GM23338 (cell line): ENCODE measurements around the gene WDR62. TPM values are rescaled to one million over a fixed set of nuclear protein-coding genes. Genes with fewer than 3 reads are reported as not detected.

Experiments used
- ATAC-seq: fragments of 200-7000 bp; cut with Tn5 transposase; 3 replicates; pipeline ENCODE4 v1.9.1; 2020
- DNase-seq: peaks from one replicate; pipeline ENCODE4 v3.0.0-alpha.2; 2015; ENCODE audit warnings: low spot score
- H2AFZ ChIP-seq: fragments of 200-600 bp; sonication (generic); 2 replicates; pipeline ENCODE4 v1.8.0; 2016; ENCODE audit warnings: antibody characterized with exemption, mild to moderate bottlenecking, moderate library complexity
- H3F3A ChIP-seq: fragments of 200-600 bp; sonication (generic); replicated peaks from 2 replicates; pipeline ENCODE4 v1.8.0; 2017; ENCODE audit warnings: antibody characterized with exemption, mixed run types, low read depth
- H3K27ac ChIP-seq: fragments of 200-600 bp; sonication (generic); 2 replicates; pipeline ENCODE4 v1.6.1; 2016; ENCODE audit warnings: low read depth
- H3K27me3 ChIP-seq: fragments of 200-600 bp; sonication (generic); 2 replicates; pipeline ENCODE4 v1.8.0; 2016; ENCODE audit warnings: mild to moderate bottlenecking, mixed run types, moderate library complexity; ENCODE audit not compliant: insufficient read depth
- H3K36me3 ChIP-seq: fragments of 200-600 bp; sonication (generic); 2 replicates; pipeline ENCODE4 v1.8.0; 2016; ENCODE audit warnings: mild to moderate bottlenecking; ENCODE audit not compliant: insufficient read depth
- H3K4me1 ChIP-seq: fragments of 200-600 bp; sonication (generic); 2 replicates; pipeline ENCODE4 v1.8.0; 2016; ENCODE audit warnings: mild to moderate bottlenecking, moderate library complexity; ENCODE audit not compliant: insufficient read depth
- H3K4me2 ChIP-seq: fragments of 200-600 bp; sonication (generic); 2 replicates; pipeline ENCODE4 v1.7.1; 2017; ENCODE audit warnings: mixed run types
- H3K4me3 ChIP-seq: fragments of 200-600 bp; sonication (generic); 2 replicates; pipeline ENCODE4 v1.6.1; 2016; ENCODE audit warnings: mixed run types
- H3K79me2 ChIP-seq: fragments of 200-600 bp; sonication (generic); replicated peaks from 2 replicates; pipeline ENCODE4 v1.8.0; 2017; ENCODE audit warnings: mild to moderate bottlenecking; ENCODE audit not compliant: insufficient read depth
- H3K9me2 ChIP-seq: fragments of 200-600 bp; sonication (generic); 2 replicates; pipeline ENCODE4 v1.8.0; 2017; ENCODE audit not compliant: insufficient read depth
- H4K20me1 ChIP-seq: fragments of 200-600 bp; sonication (generic); replicated peaks from 2 replicates; pipeline ENCODE4 v1.8.0; 2017; ENCODE audit warnings: mild to moderate bottlenecking; ENCODE audit not compliant: insufficient read depth
- H3K27ac Mint-ChIP-seq: 2 replicates; pipeline ENCODE4 v1.8.0; 2020; ENCODE audit warnings: inconsistent platforms, mild to moderate bottlenecking, moderate library complexity, mixed read lengths
- H3K27me3 Mint-ChIP-seq: 3 replicates; pipeline ENCODE4 v1.8.0; 2022; ENCODE audit warnings: low read depth, mild to moderate bottlenecking, moderate library complexity, mixed read lengths, inconsistent platforms; ENCODE audit not compliant: insufficient read depth, poor library complexity
- H3K36me3 Mint-ChIP-seq: 3 replicates; pipeline ENCODE4 v1.8.0; 2021; ENCODE audit warnings: low read depth, mild to moderate bottlenecking, inconsistent platforms, moderate library complexity, mixed read lengths
- H3K4me1 Mint-ChIP-seq: 3 replicates; pipeline ENCODE4 v1.8.0; 2020; ENCODE audit warnings: mild to moderate bottlenecking, inconsistent platforms, mixed read lengths
- H3K4me3 Mint-ChIP-seq: 3 replicates; pipeline ENCODE4 v1.8.0; 2021; ENCODE audit warnings: moderate library complexity, mild to moderate bottlenecking, inconsistent platforms, mixed read lengths
- H3K9me3 Mint-ChIP-seq: 3 replicates; pipeline ENCODE4 v1.8.0; 2020; ENCODE audit warnings: moderate library complexity, mild to moderate bottlenecking, inconsistent platforms, mixed read lengths
- CREB1 ChIP-seq: fragments of 250-450 bp; sonication (Bioruptor Pico); IDR thresholded peaks from 2 replicates; pipeline ENCODE4 v1.5.0; 2020; ENCODE audit warnings: low read depth, mild to moderate bottlenecking, moderate library complexity
- CTCF ChIP-seq, 2 experiments: fragments of 200-600 bp in 1 of 2; sonication (generic) in 1 of 2; conservative IDR thresholded peaks; 2 replicates each; pipeline versions ENCODE4 v1.5.1 to v1.6.1; 2016 to 2017; ENCODE audit warnings: antibody characterized with exemption in 2 of 2, low read depth in 2 of 2, mild to moderate bottlenecking in 2 of 2, moderate library complexity in 1 of 2
- ETS1 ChIP-seq: IDR thresholded peaks from 2 replicates; pipeline ENCODE4 v1.6.1; 2016; ENCODE audit warnings: antibody characterized with exemption
- EZH2 ChIP-seq: fragments of 200-600 bp; sonication (generic); IDR thresholded peaks from one replicate; pipeline ENCODE4 v1.8.0; 2017; ENCODE audit warnings: antibody characterized with exemption, mild to moderate bottlenecking, low read depth; ENCODE audit not compliant: unreplicated experiment
- EZH2phosphoT487 ChIP-seq: fragments of 200-600 bp; sonication (generic); IDR thresholded peaks from one replicate; pipeline ENCODE4 v1.8.1; 2018; ENCODE audit warnings: antibody characterized with exemption; ENCODE audit not compliant: unreplicated experiment
- JUNB ChIP-seq: IDR thresholded peaks from one replicate; pipeline ENCODE4 v1.6.1; 2016; ENCODE audit warnings: antibody characterized with exemption; ENCODE audit not compliant: unreplicated experiment
- NANOG ChIP-seq: IDR thresholded peaks from 2 replicates; pipeline ENCODE4 v1.6.1; 2016; ENCODE audit warnings: antibody characterized with exemption, borderline replicate concordance
- POLR2AphosphoS5 ChIP-seq: IDR thresholded peaks from 2 replicates; pipeline ENCODE4 v1.6.1; 2016; ENCODE audit warnings: antibody characterized with exemption, low read depth
- REST ChIP-seq: IDR thresholded peaks from one replicate; pipeline ENCODE4 v1.6.1; 2018; ENCODE audit warnings: antibody characterized with exemption; ENCODE audit not compliant: unreplicated experiment
- STAT1 ChIP-seq: IDR thresholded peaks from one replicate; pipeline ENCODE4 v1.6.1; 2016; ENCODE audit warnings: antibody characterized with exemption; ENCODE audit not compliant: unreplicated experiment
- ZNF114 ChIP-seq: fragments of 250-450 bp; sonication (Bioruptor Pico); IDR thresholded peaks from 2 replicates; pipeline ENCODE4 v1.5.0; 2020; ENCODE audit warnings: mild to moderate bottlenecking, moderate library complexity
- ZNF331 ChIP-seq: fragments of 250-450 bp; sonication (Bioruptor Pico); IDR thresholded peaks from 2 replicates; pipeline ENCODE4 v1.5.0; 2020; ENCODE audit warnings: low read depth, mild to moderate bottlenecking, moderate library complexity
- ZNF462 ChIP-seq: fragments of 250-450 bp; sonication (Bioruptor Pico); IDR thresholded peaks from 2 replicates; pipeline ENCODE4 v1.5.0; 2020; ENCODE audit warnings: mild to moderate bottlenecking, moderate library complexity
- polyA plus RNA-seq: library from polyadenylated mRNA; unstranded; fragments of >200 nt; fragmentation: Nextera tagmentation; extraction: Ambion mirVana; gene quantifications from 2 replicates; pipeline ENCODE4 v1.2.1, GENCODE V29; 2016
- total RNA-seq: library from RNA; depleted of rRNA; stranded (reverse); fragments of >200 nt; shearing (Covaris generic); gene quantifications from 2 replicates; pipeline ENCODE4 v1.2.3, GENCODE V29; 2014

WDR62 gene
- total and polyA plus RNA-seq, 2 experiments from 2014 or later, result 14.1 to 45.4 TPM

- Histone ChIP-seq H3F3A (peaks cover 12% of the 10 kb centered on the region; the same call in 1 of the 2 replicates), H3K27ac (peak within 1 kb of the TSS; percentile 96), H2AFZ (peak within 1 kb of the TSS; percentile 98), H3K27me3 (no peaks in the 10 kb centered on the region), H3K4me1 (no peaks in the 10 kb centered on the region; the same call in 1 of the 2 replicates), H3K36me3 (peaks cover 12% of the 10 kb centered on the region), H3K79me2 (peaks cover 6% of the 10 kb centered on the region), H3K4me2 (peak within 1 kb of the TSS; percentile 98), H3K4me3 (peak within 1 kb of the TSS; percentile 100), H4K20me1 (no peaks in the 10 kb centered on the region), H3K9me2 (no peaks in the 10 kb centered on the region)
- H3K4me3 Mint-ChIP-seq, result peak within 1 kb of the TSS; percentile 100
- H3K4me1 Mint-ChIP-seq, result peaks cover 16% of the 10 kb centered on the region
- no peaks in the 10 kb centered on the region for H3K9me3 Mint-ChIP-seq
- TF ChIP-seq CREB1 (peak; percentile 59), CTCF (conservative IDR thresholded peaks at IDR 0.05; ENCODE audit: low read depth in 2 of 2) (no peak; a peak in 1 of 4 replicates), EZH2phosphoT487 (no peak), JUNB (no peak), EZH2 (no peak), ZNF114 (CRISPR knock-in tag) (no peak), REST (no peak), STAT1 (no peak), ZNF462 (no peak), ETS1 (peak; percentile 51), NANOG (no peak), POLR2AphosphoS5 (peak; percentile 83), ZNF331 (CRISPR knock-in tag) (no peak)
- peaks cover 11% of the 10 kb centered on the region for H3K27me3 Mint-ChIP-seq
- peak within 1 kb of the TSS; percentile 99 for H3K27ac Mint-ChIP-seq
- DNase-seq (peak; percentile 98), ATAC-seq (peak; percentile 69)
- peaks cover 28% of the 10 kb centered on the region for H3K36me3 Mint-ChIP-seq
Observed at GRCh38 chr19:36139473-36140303, 85.0 kb downstream of the WDR62 start, which contains the start of gene CAPNS1. TSS of gene CAPNS1 (plus strand) at chr19:36140066. CDS start at chr19:36141012, 946 bp downstream.
